ENCODE results near the gene ADK.

The ADK gene

GRCh38 chr10:74738985-74739567 is 588.1 kb downstream of the ADK start:
- peak; percentile 32 for TF ChIP-seq CTCF (conservative IDR thresholded peaks at IDR 0.05; ENCODE audit: low read length)
- no peak overlapping the region for H3K4me3 ChIP-seq (ENCODE audit: low read length)
- no peak for DNase-seq (ENCODE audit: low read depth)

DNA sequence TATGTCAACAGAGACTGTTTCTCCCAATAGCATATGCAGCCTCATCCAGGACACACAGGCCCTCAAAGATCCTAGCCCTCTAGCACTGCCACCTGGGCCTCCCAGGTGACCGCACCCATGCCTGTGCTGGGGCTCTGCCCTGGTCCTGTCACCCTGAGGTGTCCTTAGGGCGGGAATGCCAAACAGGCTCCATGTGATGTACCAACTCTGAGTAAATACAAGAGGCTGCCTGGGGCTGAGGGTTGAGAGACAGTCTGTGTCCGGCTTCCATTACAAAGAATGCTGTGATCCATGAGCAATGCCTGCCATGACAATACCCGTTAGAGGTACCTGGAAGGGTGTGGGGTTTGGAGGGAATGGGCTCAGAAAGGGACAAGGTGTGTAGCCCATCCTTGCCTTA is 592.4 kb downstream of the ADK start:
- H3K4me3 ChIP-seq (ENCODE audit: low read length): no peak overlapping the region
- DNase-seq (ENCODE audit: low read depth): no peak
- TF ChIP-seq CTCF (conservative IDR thresholded peaks at IDR 0.05; ENCODE audit: low read length): no peak

DNA sequence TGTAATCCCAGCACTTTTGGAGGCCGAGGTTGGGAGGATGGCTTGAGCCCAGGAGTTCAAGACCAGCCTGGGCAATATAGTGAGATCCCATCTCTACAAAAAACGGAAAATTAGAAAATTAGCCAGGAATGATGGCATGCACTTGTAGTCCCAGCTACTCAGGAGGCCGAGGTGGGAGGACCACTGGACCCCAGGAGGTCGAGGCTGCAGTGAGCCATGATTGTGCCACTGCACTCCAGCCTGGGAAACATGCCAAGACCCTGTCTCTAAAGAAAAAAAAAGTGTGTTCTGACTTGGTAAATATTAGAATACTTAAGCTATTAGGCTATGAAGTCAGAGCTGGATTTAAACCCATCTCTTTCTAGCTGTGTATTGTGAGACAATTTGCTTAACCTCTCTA is 594.4 kb downstream of the ADK start:
- H3K4me3 ChIP-seq (ENCODE audit: low read length): no peak overlapping the region
- TF ChIP-seq CTCF (conservative IDR thresholded peaks at IDR 0.05; ENCODE audit: low read length): no peak
- DNase-seq (ENCODE audit: low read depth): no peak

GRCh38 chr10:74746813-74747212 is 595.8 kb downstream of the ADK start:
- no peak overlapping the region for H3K4me3 ChIP-seq (ENCODE audit: low read length)
- peak; percentile 71 for DNase-seq (ENCODE audit: low read depth)
- TF ChIP-seq CTCF (conservative IDR thresholded peaks at IDR 0.05; ENCODE audit: low read length): no peak; the same call in 1 of the 2 replicates

- no peak for DNase-seq (ENCODE audit: low read depth)
Observed at GRCh38 chr10:74748468-74749031, 597.5 kb downstream of the ADK start.

GRCh38 chr10:74750848-74751274 is 599.8 kb downstream of the ADK start:
- no peak for TF ChIP-seq CTCF (conservative IDR thresholded peaks at IDR 0.05; ENCODE audit: low read length)
- DNase-seq (ENCODE audit: low read depth): no peak
- H3K4me3 ChIP-seq (ENCODE audit: low read length): no peak overlapping the region

More at GRCh38 chr10:74748468-74749031, 597.5 kb downstream of the ADK start:
- no peak overlapping the region for H3K4me3 ChIP-seq (ENCODE audit: low read length)
- no peak for TF ChIP-seq CTCF (conservative IDR thresholded peaks at IDR 0.05; ENCODE audit: low read length)

- no peak overlapping the region for H3K4me3 ChIP-seq (ENCODE audit: low read length)
- TF ChIP-seq CTCF (conservative IDR thresholded peaks at IDR 0.05; ENCODE audit: low read length): no peak
- DNase-seq (ENCODE audit: low read depth): no peak
Observed at GRCh38 chr10:74752371-74753040, 601.5 kb downstream of the ADK start.

Measured in AG10803 (cell line).